Activated CD4-positive, alpha-beta memory T cell treated with anti-CD3 and anti-CD28 coated beads, Interleukin-2, amount 10 ng/mL, durations not matched to agents 7 days and 5 days (primary cell): ENCODE results near the gene LRRC8D. TPM values are rescaled to one million over a fixed set of nuclear protein-coding genes. Genes with fewer than 3 reads are reported as not detected.
"Not testable (repeated sequence)": the region's sequence is repeated elsewhere in the genome, so short reads cannot be mapped to it uniquely, and the experiment has no call there.

Experiments used
- CTCF ChIA-PET: fragments of 350-600 bp; sonication (Branson Sonifier 250); formaldehyde crosslinking; loops from one replicate; lab custom pipeline; 2021; ENCODE audit warnings: antibody characterized with exemption, inconsistent platforms; lab: Charles Lee
- POLR2A ChIA-PET: fragments of 350-600 bp; sonication (Branson Sonifier 250); formaldehyde crosslinking; loops from one replicate; lab custom pipeline; 2021; ENCODE audit warnings: antibody characterized with exemption; lab: Charles Lee
- DNase-seq: peaks from one replicate; pipeline ENCODE4 v3.0.0-alpha.2; 2020
- H3K27ac Mint-ChIP-seq: one replicate; pipeline ENCODE4 v1.8.0; 2021; ENCODE audit warnings: mild to moderate bottlenecking, mixed read lengths
- H3K27me3 Mint-ChIP-seq: one replicate; pipeline ENCODE4 v1.8.0; 2021; ENCODE audit warnings: mixed read lengths
- H3K36me3 Mint-ChIP-seq: one replicate; pipeline ENCODE4 v1.8.0; 2021; ENCODE audit warnings: low read depth, mixed read lengths
- H3K4me1 Mint-ChIP-seq: one replicate; pipeline ENCODE4 v1.8.0; 2021; ENCODE audit warnings: mixed read lengths
- H3K4me3 Mint-ChIP-seq: one replicate; pipeline ENCODE4 v1.8.0; 2021; ENCODE audit warnings: mild to moderate bottlenecking, mixed read lengths
- H3K9me3 Mint-ChIP-seq: one replicate; pipeline ENCODE4 v1.8.0; 2021; ENCODE audit warnings: mixed read lengths
- total RNA-seq, 2 experiments: library from RNA; stranded (reverse); gene quantifications; one replicate each; pipeline ENCODE4 v1.2.3, GENCODE V29; 2021

The LRRC8D gene
- total RNA-seq, 2 experiments from 2014 or later = 19.4 to 20.3 TPM

- DNase-seq = no peak
- Mint-ChIP-seq H3K27ac (no peak overlapping the region), H3K27me3 (no peaks in the 10 kb centered on the region), H3K9me3 (no peaks in the 10 kb centered on the region), H3K4me1 (peaks cover 40% of the 10 kb centered on the region), H3K4me3 (no peak overlapping the region), H3K36me3 (peaks cover 14% of the 10 kb centered on the region)
- POLR2A ChIA-PET = no interaction called here
- CTCF ChIA-PET = no interaction called here
Observed at GRCh38 chr1:89908672-89909436, 88.0 kb downstream of the LRRC8D start.

- DNase-seq = no peak
- no peaks in the 10 kb centered on the region for H3K9me3 Mint-ChIP-seq
- H3K27ac Mint-ChIP-seq = no peak overlapping the region
- POLR2A ChIA-PET = no interaction called here
- peaks cover 35% of the 10 kb centered on the region for H3K4me1 Mint-ChIP-seq
- H3K4me3 Mint-ChIP-seq = no peak overlapping the region
- no peaks in the 10 kb centered on the region for H3K27me3 Mint-ChIP-seq
- CTCF ChIA-PET = no interaction called here
- peaks cover 14% of the 10 kb centered on the region for H3K36me3 Mint-ChIP-seq
Observed at GRCh38 chr1:89910268-89910667, 89.4 kb downstream of the LRRC8D start.

GRCh38 chr1:89910780-89911179 is 89.9 kb downstream of the LRRC8D start:
- Mint-ChIP-seq H3K36me3 (peaks cover 13% of the 10 kb centered on the region), H3K9me3 (no peaks in the 10 kb centered on the region), H3K27me3 (no peaks in the 10 kb centered on the region), H3K4me1 (peaks cover 35% of the 10 kb centered on the region), H3K4me3 (no peak overlapping the region), H3K27ac (no peak overlapping the region)
- DNase-seq = no peak
- ChIA-PET CTCF (no interaction called here), POLR2A (no interaction called here)

GRCh38 chr1:89911191-89911991 is 90.6 kb downstream of the LRRC8D start:
- Mint-ChIP-seq H3K36me3 (peaks cover 11% of the 10 kb centered on the region), H3K27ac (no peak overlapping the region), H3K27me3 (no peaks in the 10 kb centered on the region), H3K9me3 (no peaks in the 10 kb centered on the region), H3K4me3 (no peak overlapping the region), H3K4me1 (peaks cover 30% of the 10 kb centered on the region)
- DNase-seq = no peak
- POLR2A ChIA-PET = no interaction called here
- CTCF ChIA-PET = no interaction called here

GRCh38 chr1:89912073-89912472 is 91.2 kb downstream of the LRRC8D start:
- Mint-ChIP-seq H3K4me1 (peaks cover 24% of the 10 kb centered on the region), H3K36me3 (peaks cover 12% of the 10 kb centered on the region), H3K27ac (no peak overlapping the region), H3K27me3 (no peaks in the 10 kb centered on the region), H3K4me3 (no peak overlapping the region), H3K9me3 (no peaks in the 10 kb centered on the region)
- ChIA-PET CTCF (no interaction called here), POLR2A (no interaction called here)
- DNase-seq = no peak

- CTCF ChIA-PET = interaction anchor here (0.6 kb wide), 1 partner anchor 35 kb away, joined by 3 read pairs; no protein-coding TSS in a partner anchor
- H3K27ac Mint-ChIP-seq = no peak overlapping the region
- H3K27me3 Mint-ChIP-seq = no peaks in the 10 kb centered on the region
- H3K9me3 Mint-ChIP-seq = no peaks in the 10 kb centered on the region
- H3K4me1 Mint-ChIP-seq = peaks cover 10% of the 10 kb centered on the region
- POLR2A ChIA-PET = no interaction called here
- peaks cover 11% of the 10 kb centered on the region for H3K36me3 Mint-ChIP-seq
- no peak for DNase-seq
- H3K4me3 Mint-ChIP-seq = no peak overlapping the region
Observed at GRCh38 chr1:89913353-89914095, 92.7 kb downstream of the LRRC8D start.

GRCh38 chr1:89917353-89917752 is 96.5 kb downstream of the LRRC8D start:
- no peak for DNase-seq
- H3K9me3 Mint-ChIP-seq = no peaks in the 10 kb centered on the region
- no peak overlapping the region for H3K4me3 Mint-ChIP-seq
- H3K36me3 Mint-ChIP-seq = peaks cover 18% of the 10 kb centered on the region
- peaks cover 6% of the 10 kb centered on the region for H3K4me1 Mint-ChIP-seq
- no peak overlapping the region for H3K27ac Mint-ChIP-seq
- ChIA-PET CTCF (no interaction called here), POLR2A (no interaction called here)
- no peaks in the 10 kb centered on the region for H3K27me3 Mint-ChIP-seq

- CTCF ChIA-PET = no interaction called here
- Mint-ChIP-seq H3K4me1 (peaks cover 3% of the 10 kb centered on the region), H3K27ac (no peak overlapping the region), H3K4me3 (no peak overlapping the region), H3K27me3 (no peaks in the 10 kb centered on the region), H3K9me3 (peaks cover under 1% of the 10 kb centered on the region), H3K36me3 (peaks cover 18% of the 10 kb centered on the region)
- POLR2A ChIA-PET = no interaction called here
- DNase-seq = no peak
Observed at GRCh38 chr1:89918127-89918793, 97.4 kb downstream of the LRRC8D start.

- H3K9me3 Mint-ChIP-seq = peaks cover 5% of the 10 kb centered on the region
- ChIA-PET POLR2A (no interaction called here), CTCF (no interaction called here)
- H3K27me3 Mint-ChIP-seq = no peaks in the 10 kb centered on the region
- H3K4me1 Mint-ChIP-seq = peaks cover 3% of the 10 kb centered on the region
- peaks cover 23% of the 10 kb centered on the region for H3K36me3 Mint-ChIP-seq
- DNase-seq = no peak
- H3K4me3 Mint-ChIP-seq = no peak overlapping the region
- H3K27ac Mint-ChIP-seq = no peak overlapping the region
Observed at GRCh38 chr1:89918794-89919155, 97.9 kb downstream of the LRRC8D start.

GRCh38 chr1:89919174-89919573 is 98.3 kb downstream of the LRRC8D start:
- H3K27ac Mint-ChIP-seq = no peak overlapping the region
- H3K36me3 Mint-ChIP-seq = peaks cover 26% of the 10 kb centered on the region
- ChIA-PET POLR2A (no interaction called here), CTCF (no interaction called here)
- no peak overlapping the region for H3K4me3 Mint-ChIP-seq
- peaks cover 5% of the 10 kb centered on the region for H3K9me3 Mint-ChIP-seq
- H3K27me3 Mint-ChIP-seq = no peaks in the 10 kb centered on the region
- H3K4me1 Mint-ChIP-seq = peaks cover 3% of the 10 kb centered on the region
- DNase-seq = no peak

- DNase-seq = no peak
- no peaks in the 10 kb centered on the region for H3K27me3 Mint-ChIP-seq
- CTCF ChIA-PET = no interaction called here
Observed at GRCh38 chr1:89922911-89923310, 102.1 kb downstream of the LRRC8D start.

GRCh38 chr1:89923517-89923916 is 102.7 kb downstream of the LRRC8D start:
- Mint-ChIP-seq H3K27me3 (no peaks in the 10 kb centered on the region), H3K9me3 (peaks cover 5% of the 10 kb centered on the region), H3K36me3 (peaks cover 15% of the 10 kb centered on the region), H3K4me1 (peaks cover 3% of the 10 kb centered on the region), H3K4me3 (no peak overlapping the region), H3K27ac (no peak overlapping the region)
- POLR2A ChIA-PET = no interaction called here
- DNase-seq = no peak
- CTCF ChIA-PET = no interaction called here

More at GRCh38 chr1:89922911-89923310, 102.1 kb downstream of the LRRC8D start:
- Mint-ChIP-seq H3K4me3 (no peak overlapping the region), H3K27ac (no peak overlapping the region), H3K36me3 (peaks cover 17% of the 10 kb centered on the region), H3K9me3 (peaks cover 5% of the 10 kb centered on the region), H3K4me1 (peaks cover 3% of the 10 kb centered on the region)
- POLR2A ChIA-PET = no interaction called here

GRCh38 chr1:89924075-89924474 is 103.2 kb downstream of the LRRC8D start:
- POLR2A ChIA-PET, H3K4me1 Mint-ChIP-seq, H3K9me3 Mint-ChIP-seq, H3K27me3 Mint-ChIP-seq, DNase-seq, H3K4me3 Mint-ChIP-seq, H3K27ac Mint-ChIP-seq, CTCF ChIA-PET: not testable (repeated sequence)
- peaks cover 15% of the 10 kb centered on the region for H3K36me3 Mint-ChIP-seq
